H1 (cell line): ENCODE data around the gene PAQR7. TPM values are rescaled to one million over a fixed set of nuclear protein-coding genes. Genes with fewer than 3 reads are reported as not detected.

Experiments
- CTCF ChIA-PET: fragments of 300-600 bp; sonication (Branson Sonifier 250); formaldehyde crosslinking; loops from one replicate; lab custom pipeline; 2021; ENCODE audit not compliant: partially characterized antibody; lab: Charles Lee
- POLR2A ChIA-PET: fragments of 300-600 bp; sonication (Branson Sonifier 250); formaldehyde crosslinking; loops from one replicate; lab custom pipeline; 2021; ENCODE audit warnings: inconsistent platforms; ENCODE audit not compliant: partially characterized antibody; lab: Charles Lee
- DNase-seq, 2 experiments: peaks; one replicate each; pipeline versions ENCODE4 v3.0.0 to v3.0.0-alpha.2; 2010 to 2022; ENCODE audit warnings: low spot score in 2 of 2, low read depth in 1 of 2, mixed read lengths in 1 of 2
- FAIRE-seq: peaks from 2 replicates; lab custom pipeline; 2011; peaks lifted over from hg19 to GRCh38; lab: Jason Lieb, UNC
- H2AFZ ChIP-seq: 2 replicates; pipeline ENCODE4 v1.8.1; 2012; ENCODE audit warnings: low read length, inconsistent platforms
- H2AK5ac ChIP-seq: 2 replicates; pipeline ENCODE4 v1.6.1; 2013; ENCODE audit warnings: low read depth, low read length
- H2BK120ac ChIP-seq: replicated peaks from 2 replicates; pipeline ENCODE3; 2013; ENCODE audit warnings: low read depth, low read length, inconsistent platforms
- H2BK12ac ChIP-seq: 2 replicates; pipeline ENCODE4 v1.6.1; 2013; ENCODE audit warnings: low read depth, low read length
- H2BK15ac ChIP-seq: 2 replicates; pipeline ENCODE4 v1.6.1; 2013; ENCODE audit warnings: low read length
- H2BK20ac ChIP-seq: 2 replicates; pipeline ENCODE4 v1.6.1; 2013; ENCODE audit warnings: low read length
- H2BK5ac ChIP-seq: 2 replicates; pipeline ENCODE4 v1.6.1; 2013; ENCODE audit warnings: low read depth, low read length
- H3K14ac ChIP-seq: 2 replicates; pipeline ENCODE4 v1.6.1; 2013; ENCODE audit warnings: inconsistent platforms; ENCODE audit not compliant: insufficient read length
- H3K18ac ChIP-seq: 2 replicates; pipeline ENCODE4 v1.6.1; 2013; ENCODE audit warnings: low read length; ENCODE audit errors: extremely low read depth
- H3K23ac ChIP-seq: 2 replicates; pipeline ENCODE4 v1.6.1; 2013; ENCODE audit warnings: inconsistent platforms; ENCODE audit not compliant: insufficient read length
- H3K23me2 ChIP-seq: 2 replicates; pipeline ENCODE4 v1.6.1; 2013; ENCODE audit warnings: low read depth, low read length
- H3K27ac ChIP-seq: 2 replicates; pipeline ENCODE4 v1.6.1; 2011; ENCODE audit warnings: low read depth, low read length, inconsistent platforms
- H3K27me3 ChIP-seq, 4 experiments: replicated peaks in 1 of 4; 1 replicate in 1 of 4; 2 replicates in 3 of 4; pipeline versions ENCODE4 v1.6.1 to v1.8.1; 2011 to 2013; ENCODE audit warnings: low read length in 3 of 4, mild to moderate bottlenecking in 3 of 4, inconsistent platforms in 2 of 4, mixed read lengths in 2 of 4, moderate library complexity in 1 of 4; ENCODE audit not compliant: control insufficient read depth in 3 of 4, insufficient read depth in 3 of 4; ENCODE audit errors: extremely low read depth in 1 of 4
- H3K36me3 ChIP-seq, 4 experiments: 2 replicates each; pipeline versions ENCODE4 v1.6.1 to v1.8.1; 2011 to 2013; ENCODE audit warnings: mild to moderate bottlenecking in 4 of 4, low read length in 3 of 4, moderate library complexity in 2 of 4, control low read depth in 1 of 4, inconsistent platforms in 1 of 4; ENCODE audit not compliant: insufficient read depth in 4 of 4, control insufficient read depth in 2 of 4
- H3K4ac ChIP-seq: replicated peaks from 2 replicates; pipeline ENCODE3; 2013; ENCODE audit warnings: low read length, low read depth, mixed read lengths, inconsistent platforms; ENCODE audit not compliant: insufficient read length
- H3K4me1 ChIP-seq, 4 experiments: replicated peaks in 1 of 4; 1 replicate in 1 of 4; 2 replicates in 3 of 4; pipeline versions ENCODE4 v1.6.1 to v1.8.1; 2011 to 2013; ENCODE audit warnings: low read length in 3 of 4, inconsistent platforms in 2 of 4, mixed read lengths in 1 of 4; ENCODE audit not compliant: insufficient read depth in 4 of 4, control insufficient read depth in 3 of 4
- H3K4me2 ChIP-seq, 2 experiments: 2 replicates each; pipeline versions ENCODE4 v1.6.1 to v1.8.1; 2011 to 2013; ENCODE audit warnings: low read depth in 2 of 2, low read length in 2 of 2, control low read depth in 1 of 2, inconsistent platforms in 1 of 2, mild to moderate bottlenecking in 1 of 2; ENCODE audit not compliant: insufficient read depth in 1 of 2
- H3K4me3 ChIP-seq, 4 experiments: fragments of 200-600, 300-600 bp in 1 of 4; sonication (generic), shearing (Covaris generic), sonication (Bioruptor Twin) in 1 of 4; 2 replicates each; pipeline versions ENCODE4 v1.5.1 to v1.8.1; 2011 to 2016; ENCODE audit warnings: low read length in 4 of 4, low read depth in 3 of 4, control low read depth in 2 of 4, inconsistent platforms in 2 of 4, mild to moderate bottlenecking in 2 of 4, mixed read lengths in 1 of 4, moderate library complexity in 1 of 4; ENCODE audit not compliant: insufficient read depth in 2 of 4; ENCODE audit errors: extremely low read depth in 1 of 4
- H3K56ac ChIP-seq: replicated peaks from 2 replicates; pipeline ENCODE3; 2013; ENCODE audit warnings: low read depth, mild to moderate bottlenecking, mixed read lengths, low read length, inconsistent platforms; ENCODE audit not compliant: insufficient read length
- H3K79me1 ChIP-seq: 2 replicates; pipeline ENCODE4 v1.6.1; 2013; ENCODE audit warnings: low read depth, low read length, control low read depth
- H3K79me2 ChIP-seq, 2 experiments: 2 replicates each; pipeline versions ENCODE4 v1.6.1 to v1.8.1; 2012 to 2013; ENCODE audit warnings: low read length in 2 of 2, mild to moderate bottlenecking in 2 of 2, inconsistent platforms in 1 of 2; ENCODE audit not compliant: insufficient read depth in 2 of 2, control insufficient read depth in 1 of 2
- H3K9ac ChIP-seq, 4 experiments: replicated peaks in 1 of 4; 1 replicate in 1 of 4; 2 replicates in 3 of 4; pipeline versions ENCODE4 v1.6.1 to v1.8.1; 2011 to 2013; ENCODE audit warnings: low read depth in 3 of 4, low read length in 3 of 4, control low read depth in 2 of 4, mild to moderate bottlenecking in 2 of 4, moderate library complexity in 2 of 4, inconsistent platforms in 1 of 4; ENCODE audit errors: extremely low read depth in 1 of 4
- H3K9me3 ChIP-seq, 2 experiments: 2 replicates each; pipeline versions ENCODE4 v1.6.1 to v1.8.1; 2012 to 2013; ENCODE audit warnings: mild to moderate bottlenecking in 2 of 2, moderate library complexity in 2 of 2, control low read depth in 1 of 2, inconsistent platforms in 1 of 2, low read depth in 1 of 2, low read length in 1 of 2, mixed read lengths in 1 of 2; ENCODE audit not compliant: insufficient read depth in 2 of 2
- H4K20me1 ChIP-seq, 2 experiments: replicated peaks in 1 of 2; 2 replicates each; pipeline versions ENCODE3 to v1.8.1; 2011 to 2013; ENCODE audit warnings: inconsistent platforms in 2 of 2, low read length in 2 of 2, mild to moderate bottlenecking in 1 of 2; ENCODE audit not compliant: insufficient read depth in 2 of 2, control insufficient read depth in 1 of 2
- H4K5ac ChIP-seq: 2 replicates; pipeline ENCODE4 v1.6.1; 2013; ENCODE audit warnings: low read length, low read depth, mixed read lengths, inconsistent platforms; ENCODE audit not compliant: insufficient read length
- H4K8ac ChIP-seq: 2 replicates; pipeline ENCODE4 v1.8.0; 2013; ENCODE audit warnings: mild to moderate bottlenecking, moderate library complexity, low read length, inconsistent platforms; ENCODE audit not compliant: insufficient read depth; ENCODE audit errors: extremely low read depth
- H4K91ac ChIP-seq: replicated peaks from 2 replicates; pipeline ENCODE3; 2013; ENCODE audit warnings: low read length, mixed read lengths, inconsistent platforms; ENCODE audit not compliant: insufficient read length
- BACH1 ChIP-seq: IDR thresholded peaks from 2 replicates; pipeline ENCODE4 v1.6.1; 2012; ENCODE audit warnings: low read length, improper control_type of control experiment
- CEBPB ChIP-seq: IDR thresholded peaks from 2 replicates; pipeline ENCODE4 v1.6.1; 2012; ENCODE audit warnings: low read depth, low read length
- GABPA ChIP-seq: IDR thresholded peaks from 2 replicates; pipeline ENCODE4 v1.6.1; 2011; ENCODE audit warnings: mild to moderate bottlenecking, low read length, moderate library complexity, borderline replicate concordance; ENCODE audit not compliant: insufficient read depth
- HDAC6 ChIP-seq: IDR thresholded peaks from one replicate; pipeline ENCODE4 v1.7.1; 2012; ENCODE audit warnings: low read depth, mild to moderate bottlenecking, inconsistent platforms, low read length, moderate library complexity
- JUND ChIP-seq: IDR thresholded peaks from 2 replicates; pipeline ENCODE4 v1.6.1; 2011; ENCODE audit warnings: mild to moderate bottlenecking, improper control_type of control experiment, low read length
- POLR2A ChIP-seq, 2 experiments: IDR thresholded peaks; 1 replicate in 1 of 2; 2 replicates in 1 of 2; pipeline ENCODE4 v1.6.1; 2011; ENCODE audit warnings: low read depth in 2 of 2, low read length in 2 of 2, mild to moderate bottlenecking in 2 of 2; ENCODE audit errors: control extremely low read depth in 1 of 2
- POLR2AphosphoS5 ChIP-seq: IDR thresholded peaks from 2 replicates; pipeline ENCODE4 v1.6.1; 2011; ENCODE audit warnings: low read depth, low read length
- SAP30 ChIP-seq: fragments of 300-600 bp; sonication (generic); IDR thresholded peaks from 2 replicates; pipeline ENCODE4 v1.7.1; 2012; ENCODE audit warnings: low read length, moderate library complexity, mild to moderate bottlenecking, inconsistent platforms; ENCODE audit not compliant: insufficient read depth, insufficient replicate concordance
- SP4 ChIP-seq: IDR thresholded peaks from 2 replicates; pipeline ENCODE4 v1.6.1; 2012; ENCODE audit warnings: low read length, inconsistent platforms
- WGBS, 2 experiments: shearing (Covaris generic) in 1 of 2; methylation state at CpG; one replicate each; pipeline versions ENCODE4 v1.1.6 to v1.1.7; 2013 to 2015; ENCODE audit warnings: low lambda C conversion rate in 2 of 2, mixed read lengths in 2 of 2, inconsistent platforms in 1 of 2, low coverage in 1 of 2, missing lambda C conversion rate in 1 of 2; ENCODE audit not compliant: insufficient replicate concordance in 2 of 2, insufficient coverage in 1 of 2, insufficient read length in 1 of 2; ENCODE audit errors: extremely low coverage in 1 of 2, missing lambda C conversion rate in 1 of 2; 5-methylcytosine and 5-hydroxymethylcytosine counted together
- polyA plus RNA-seq, 7 experiments: library from polyadenylated mRNA; depleted of rRNA in 3 of 7; stranded (reverse) in 5 of 7; unstranded in 2 of 7; fragments of >200 nt in 5 of 7; fragments of 200-250 nt in 2 of 7; gene quantifications; 1 replicate in 5 of 7; 2 replicates in 1 of 7; 4 replicates in 1 of 7; pipeline versions ENCODE4 v1.2.1 to v1.2.3, GENCODE V29; 2011 to 2013; ENCODE audit warnings: missing spikeins in 2 of 7, mixed read lengths in 2 of 7
- total RNA-seq: library from RNA; stranded (reverse); fragmentation: NEBNext Ultra II Directional; extraction: Animal tissue kit (Norgen Biotek cat#: 25700); gene quantifications from 2 replicates; pipeline ENCODE4 v1.2.1, GENCODE V29; 2021
- TF ChIP-seq, protein P1 (sequence below), 3 experiments: IDR thresholded peaks; 1 replicate in 2 of 3; 2 replicates in 1 of 3; pipeline versions ENCODE4 v1.5.1 to v1.6.1; 2011; ENCODE audit warnings: low read length in 3 of 3, mild to moderate bottlenecking in 3 of 3, inconsistent platforms in 2 of 3, low read depth in 1 of 3, moderate library complexity in 1 of 3; ENCODE audit not compliant: insufficient read depth in 1 of 3; ENCODE audit errors: control extremely low read depth in 1 of 3

PAQR7 gene
- total and polyA plus RNA-seq, 2 of the 8 experiments (the other 6 are each of a cell fraction or from before 2014, with no cell fraction given): 7.3 to 7.4 TPM

DNA sequence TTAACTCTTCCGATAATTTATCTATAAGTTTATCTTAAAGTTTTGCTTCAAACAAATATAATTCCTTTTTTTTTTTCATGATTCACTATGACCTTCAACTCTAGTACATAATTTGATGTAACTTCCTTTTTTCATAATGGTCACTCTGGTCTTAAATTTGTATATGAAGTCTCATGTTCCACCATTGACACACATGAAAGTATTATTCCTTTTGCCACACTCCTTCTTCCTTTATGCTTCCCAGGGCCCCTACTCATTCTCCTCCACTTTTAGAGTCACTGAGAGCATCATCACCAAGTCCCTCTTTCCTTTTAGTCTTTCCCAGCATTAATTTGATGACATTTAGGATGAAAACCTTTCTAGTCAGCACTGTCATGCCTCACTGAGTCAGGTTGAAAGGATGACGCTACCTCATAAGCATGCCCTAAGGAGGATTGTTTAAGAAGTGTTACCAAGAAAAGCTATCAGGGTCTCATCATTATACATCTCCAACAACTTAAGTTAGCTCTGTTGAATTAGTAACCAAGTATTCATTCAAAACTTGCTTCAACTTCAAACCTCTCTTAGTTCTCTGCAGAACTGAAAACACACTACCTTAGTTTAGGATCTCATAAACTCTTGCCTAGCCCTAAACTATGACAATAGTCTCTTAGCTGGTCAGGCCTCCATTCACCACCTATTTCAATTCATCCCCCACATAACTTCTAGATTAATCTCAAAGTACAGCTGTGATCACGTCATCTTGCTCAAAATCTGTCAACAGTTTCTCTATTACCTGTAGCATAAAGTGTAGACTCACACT, 30.8 kb downstream of the PAQR7 start:
- no peak overlapping the region for H4K5ac ChIP-seq
- POLR2A ChIA-PET: interaction anchor here (0.5 to 2.7 kb wide), 6 partner anchors 11 to 100 kb away, joined by 3 to 11 read pairs (median 6); partner anchors contain the start of gene MTFR1L
- TF ChIP-seq GABPA: no peak
- TF ChIP-seq BACH1: no peak
- TF ChIP-seq SP4: no peak
- TF ChIP-seq, protein P1, sequence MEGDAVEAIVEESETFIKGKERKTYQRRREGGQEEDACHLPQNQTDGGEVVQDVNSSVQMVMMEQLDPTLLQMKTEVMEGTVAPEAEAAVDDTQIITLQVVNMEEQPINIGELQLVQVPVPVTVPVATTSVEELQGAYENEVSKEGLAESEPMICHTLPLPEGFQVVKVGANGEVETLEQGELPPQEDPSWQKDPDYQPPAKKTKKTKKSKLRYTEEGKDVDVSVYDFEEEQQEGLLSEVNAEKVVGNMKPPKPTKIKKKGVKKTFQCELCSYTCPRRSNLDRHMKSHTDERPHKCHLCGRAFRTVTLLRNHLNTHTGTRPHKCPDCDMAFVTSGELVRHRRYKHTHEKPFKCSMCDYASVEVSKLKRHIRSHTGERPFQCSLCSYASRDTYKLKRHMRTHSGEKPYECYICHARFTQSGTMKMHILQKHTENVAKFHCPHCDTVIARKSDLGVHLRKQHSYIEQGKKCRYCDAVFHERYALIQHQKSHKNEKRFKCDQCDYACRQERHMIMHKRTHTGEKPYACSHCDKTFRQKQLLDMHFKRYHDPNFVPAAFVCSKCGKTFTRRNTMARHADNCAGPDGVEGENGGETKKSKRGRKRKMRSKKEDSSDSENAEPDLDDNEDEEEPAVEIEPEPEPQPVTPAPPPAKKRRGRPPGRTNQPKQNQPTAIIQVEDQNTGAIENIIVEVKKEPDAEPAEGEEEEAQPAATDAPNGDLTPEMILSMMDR (IDR thresholded peaks at IDR 0.05; ENCODE audit: control extremely low read depth in 1 of 3, insufficient read depth in 1 of 3, low read depth in 1 of 3, low read length in 3 of 3): no peak
- no peak for TF ChIP-seq CEBPB
- TF ChIP-seq HDAC6: no peak
- no peak for TF ChIP-seq SAP30
- TF ChIP-seq POLR2AphosphoS5: no peak
- no peak for TF ChIP-seq POLR2A (IDR thresholded peaks at IDR 0.05; ENCODE audit: control extremely low read depth in 1 of 2, low read depth in 2 of 2, low read length in 2 of 2)
- TF ChIP-seq JUND: no peak

More for the DNA sequence above, 30.8 kb downstream of the PAQR7 start:
- Histone ChIP-seq H3K18ac (no peak overlapping the region), H3K27me3 (no peaks in the 10 kb centered on the region), H3K14ac (no peak overlapping the region), H3K9me3 (no peaks in the 10 kb centered on the region), H3K9ac (no peak overlapping the region), H2BK15ac (no peak overlapping the region), H2BK20ac (no peak overlapping the region), H2AK5ac (no peak overlapping the region), H3K23ac (no peak overlapping the region), H3K36me3 (no peaks in the 10 kb centered on the region), H3K4me1 (peaks cover 0 to 3% (median under 1%) of the 10 kb centered on the region in 4 experiments; a peak in 2 of 7 replicates), H4K91ac (no peak overlapping the region), H3K4ac (no peak overlapping the region), H2BK120ac (no peak overlapping the region), H2AFZ (no peak overlapping the region), H3K4me2 (no peak overlapping the region), H3K4me3 (no peak overlapping the region), H2BK5ac (no peak overlapping the region), H4K20me1 (peaks cover 0 to 4% of the 10 kb centered on the region in 2 experiments), H3K79me2 (peaks cover 0 to 75% of the 10 kb centered on the region in 2 experiments; a peak in 3 of 4 replicates), H2BK12ac (no peak overlapping the region), H3K79me1 (peaks cover 3% of the 10 kb centered on the region), H3K23me2 (no peaks in the 10 kb centered on the region), H3K56ac (no peak overlapping the region), H4K8ac (no peak overlapping the region), H3K27ac (no peak overlapping the region)
- DNase-seq: no peak
- CTCF ChIA-PET: interaction anchor here (0.6 to 1.9 kb wide), 8 partner anchors 10 to 431 kb away, joined by 3 to 7 read pairs (median 3); no protein-coding TSS in a partner anchor
- FAIRE-seq: no peak
- WGBS, 2 experiments: 94 to 100% methylated on average over 1 to 3 of the region's 3 CpGs
